Loucy (cell line): ENCODE measurements around the gene NDUFS1.

Source experiments
- EZH2phosphoT487 ChIP-seq: fragments of 200-600 bp; IDR thresholded peaks from 2 replicates; pipeline ENCODE4 v1.6.1; 2018; ENCODE audit warnings: antibody characterized with exemption, mild to moderate bottlenecking, moderate library complexity, borderline replicate concordance
- TF ChIP-seq, protein P1 (sequence below): fragments of 200-600 bp; sonication (generic); conservative IDR thresholded peaks from 2 replicates; pipeline ENCODE4 v1.5.1; 2014; ENCODE audit warnings: mild to moderate bottlenecking, antibody characterized with exemption, low read length

DNA sequence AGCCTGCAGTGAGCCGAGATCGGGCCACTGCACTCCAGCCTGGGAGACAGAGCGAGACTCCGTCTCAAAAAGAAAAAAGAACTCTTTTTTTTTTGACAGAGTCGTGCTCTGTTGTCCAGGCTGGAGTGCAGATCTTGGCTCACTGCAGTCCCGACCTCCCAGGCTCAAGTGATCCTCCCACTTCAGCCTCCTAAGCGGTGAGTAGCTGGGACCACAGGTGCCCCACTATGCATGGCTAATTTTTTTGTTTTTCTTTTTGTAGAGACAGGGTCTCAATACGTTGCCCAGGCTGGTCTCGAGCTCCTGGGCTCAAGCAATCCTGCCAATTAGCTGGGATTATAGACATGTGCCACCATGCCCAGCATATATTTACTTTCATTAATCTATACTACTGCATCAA, 60.8 kb downstream of the NDUFS1 start:
- TF ChIP-seq, protein P1, sequence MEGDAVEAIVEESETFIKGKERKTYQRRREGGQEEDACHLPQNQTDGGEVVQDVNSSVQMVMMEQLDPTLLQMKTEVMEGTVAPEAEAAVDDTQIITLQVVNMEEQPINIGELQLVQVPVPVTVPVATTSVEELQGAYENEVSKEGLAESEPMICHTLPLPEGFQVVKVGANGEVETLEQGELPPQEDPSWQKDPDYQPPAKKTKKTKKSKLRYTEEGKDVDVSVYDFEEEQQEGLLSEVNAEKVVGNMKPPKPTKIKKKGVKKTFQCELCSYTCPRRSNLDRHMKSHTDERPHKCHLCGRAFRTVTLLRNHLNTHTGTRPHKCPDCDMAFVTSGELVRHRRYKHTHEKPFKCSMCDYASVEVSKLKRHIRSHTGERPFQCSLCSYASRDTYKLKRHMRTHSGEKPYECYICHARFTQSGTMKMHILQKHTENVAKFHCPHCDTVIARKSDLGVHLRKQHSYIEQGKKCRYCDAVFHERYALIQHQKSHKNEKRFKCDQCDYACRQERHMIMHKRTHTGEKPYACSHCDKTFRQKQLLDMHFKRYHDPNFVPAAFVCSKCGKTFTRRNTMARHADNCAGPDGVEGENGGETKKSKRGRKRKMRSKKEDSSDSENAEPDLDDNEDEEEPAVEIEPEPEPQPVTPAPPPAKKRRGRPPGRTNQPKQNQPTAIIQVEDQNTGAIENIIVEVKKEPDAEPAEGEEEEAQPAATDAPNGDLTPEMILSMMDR: no peak
- TF ChIP-seq EZH2phosphoT487: no peak
